Endothelial cell of umbilical vein (primary cell): ENCODE measurements around the gene PLPP3. TPM values are rescaled to one million over a fixed set of nuclear protein-coding genes. Genes with fewer than 3 reads are reported as not detected.

Experiments
- BruUV-seq: library from RNA; stranded (reverse); fragments of 400-500 nt; replicated peaks from 2 replicates; lab custom pipeline; 2021; lab: Mats Ljungman, UMichigan
- CTCF ChIA-PET: fragments of 300-600, 350-600 bp; sonication (Branson Sonifier 250); formaldehyde crosslinking; loops from one replicate; lab custom pipeline; 2021; ENCODE audit warnings: antibody characterized with exemption, inconsistent platforms; lab: Charles Lee
- POLR2A ChIA-PET: fragments of 300-600, 350-600 bp; sonication (Branson Sonifier 250); formaldehyde crosslinking; loops from one replicate; lab custom pipeline; 2021; ENCODE audit warnings: antibody characterized with exemption, inconsistent platforms; lab: Charles Lee
- DNase-seq: peaks from one replicate; pipeline ENCODE4 v3.0.0-alpha.2; 2011; ENCODE audit warnings: low read depth, low spot score
- FAIRE-seq: peaks from 2 replicates; lab custom pipeline; 2011; peaks lifted over from hg19 to GRCh38; lab: Jason Lieb, UNC
- H2AFZ ChIP-seq: 2 replicates; pipeline ENCODE4 v1.6.0; 2012; ENCODE audit warnings: low read depth, low read length, control low read depth, inconsistent platforms
- H3K27ac ChIP-seq: 2 replicates; pipeline ENCODE4 v1.5.1; 2011; ENCODE audit warnings: low read depth, mild to moderate bottlenecking, control low read depth, low read length, moderate library complexity; ENCODE audit not compliant: insufficient read depth
- H3K27me3 ChIP-seq, 2 experiments: 2 replicates each; pipeline versions ENCODE4 v1.6.0 to v1.6.1; 2011; ENCODE audit warnings: low read length in 2 of 2, mixed read lengths in 1 of 2; ENCODE audit not compliant: control insufficient read depth in 2 of 2, insufficient read depth in 2 of 2
- H3K36me3 ChIP-seq, 2 experiments: 2 replicates in 1 of 2; 3 replicates in 1 of 2; pipeline ENCODE4 v1.5.1; 2011; ENCODE audit warnings: low read length in 2 of 2, mild to moderate bottlenecking in 1 of 2, moderate library complexity in 1 of 2; ENCODE audit not compliant: control insufficient read depth in 2 of 2, insufficient read depth in 2 of 2; ENCODE audit errors: extremely low read depth in 1 of 2
- H3K4me1 ChIP-seq: 3 replicates; pipeline ENCODE4 v1.5.1; 2011; ENCODE audit warnings: mild to moderate bottlenecking, low read length; ENCODE audit not compliant: control insufficient read depth, insufficient read depth; ENCODE audit errors: extremely low read depth
- H3K4me2 ChIP-seq: 2 replicates; pipeline ENCODE4 v1.6.1; 2011; ENCODE audit warnings: low read length, control low read depth, mixed read lengths; ENCODE audit not compliant: insufficient read depth
- H3K4me3 ChIP-seq, 3 experiments: fragments of 200-600 bp in 1 of 3; sonication (generic), shearing (Covaris generic) in 1 of 3; replicated peaks in 1 of 3; 2 replicates each; pipeline ENCODE4 v1.5.1; 2011 to 2016; ENCODE audit warnings: control low read depth in 3 of 3, low read length in 3 of 3, mild to moderate bottlenecking in 2 of 3, inconsistent platforms in 1 of 3, low read depth in 1 of 3, moderate library complexity in 1 of 3; ENCODE audit not compliant: insufficient read depth in 1 of 3
- H3K79me2 ChIP-seq: 2 replicates; pipeline ENCODE4 v1.6.0; 2012; ENCODE audit warnings: low read length, inconsistent platforms; ENCODE audit not compliant: control insufficient read depth, insufficient read depth
- H3K9ac ChIP-seq: replicated peaks from 2 replicates; pipeline ENCODE3; 2011; ENCODE audit warnings: low read length, control low read depth; ENCODE audit not compliant: insufficient read depth; ENCODE audit errors: extremely low read depth
- H3K9me1 ChIP-seq: replicated peaks from 3 replicates; pipeline ENCODE4 v1.6.0; 2011; ENCODE audit warnings: mild to moderate bottlenecking, low read length; ENCODE audit not compliant: control insufficient read depth, insufficient read depth; ENCODE audit errors: extremely low read depth
- H3K9me3 ChIP-seq: replicated peaks from 2 replicates; pipeline ENCODE4 v1.5.1; 2012; ENCODE audit warnings: low read length, inconsistent platforms; ENCODE audit not compliant: control insufficient read depth, insufficient read depth
- H4K20me1 ChIP-seq: replicated peaks from 2 replicates; pipeline ENCODE3; 2011; ENCODE audit warnings: mild to moderate bottlenecking, low read length; ENCODE audit not compliant: control insufficient read depth, insufficient read depth; ENCODE audit errors: extremely low read depth
- EZH2 ChIP-seq: IDR thresholded peaks from 2 replicates; pipeline ENCODE4 v1.6.1; 2012; ENCODE audit warnings: borderline replicate concordance, low read depth, mild to moderate bottlenecking, moderate library complexity, low read length, inconsistent platforms; ENCODE audit not compliant: severe bottlenecking
- FOS ChIP-seq: IDR thresholded peaks from 2 replicates; pipeline ENCODE4 v1.6.1; 2011; ENCODE audit warnings: mild to moderate bottlenecking, low read length, moderate library complexity, borderline replicate concordance; ENCODE audit not compliant: insufficient read depth
- GATA2 ChIP-seq: IDR thresholded peaks from 2 replicates; pipeline ENCODE4 v1.7.0; 2011; ENCODE audit warnings: low read depth, mild to moderate bottlenecking, moderate library complexity, mixed read lengths, low read length; ENCODE audit not compliant: insufficient read length, insufficient read depth
- JUN ChIP-seq: IDR thresholded peaks from 2 replicates; pipeline ENCODE4 v1.6.1; 2011; ENCODE audit warnings: borderline replicate concordance, low read depth; ENCODE audit not compliant: insufficient read length, insufficient read depth
- MYC ChIP-seq: IDR thresholded peaks from one replicate; pipeline ENCODE4 v1.6.1; 2011; ENCODE audit warnings: mild to moderate bottlenecking, low read depth, low read length
- POLR2A ChIP-seq: IDR thresholded peaks from 2 replicates; pipeline ENCODE4 v1.6.1; 2012; ENCODE audit warnings: low read depth, mild to moderate bottlenecking, control low read depth, low read length
- POLR2AphosphoS5 ChIP-seq: IDR thresholded peaks from 2 replicates; pipeline ENCODE4 v1.6.1; 2012; ENCODE audit warnings: low read depth, mild to moderate bottlenecking, control low read depth, low read length, moderate library complexity; ENCODE audit not compliant: insufficient read depth
- dilution Hi-C: fragments of 300-500 bp; cut with MboI; formaldehyde crosslinking; loops from one replicate; pipeline ENCODE4 v1.15.0; 2019; ENCODE audit warnings: low sequenced_read_pairs; ENCODE audit not compliant: extremely low pct_ligation_motif_present
- intact Hi-C: fragments of 100-400 bp; cut with micrococcal nuclease; formaldehyde crosslinking; loops from one replicate; pipeline ENCODE4 v1.10.0; 2022
- polyA plus RNA-seq, 4 experiments: library from polyadenylated mRNA; depleted of rRNA in 3 of 4; stranded (reverse) in 3 of 4; unstranded in 1 of 4; fragments of >200 nt; gene quantifications; 2 replicates each; pipeline versions ENCODE4 v1.2.1 to v1.2.3, GENCODE V29; 2011 to 2012; ENCODE audit warnings: missing spikeins in 1 of 4
- total RNA-seq: library from RNA; stranded (reverse); gene quantifications from 2 replicates; pipeline ENCODE4 v1.2.3, GENCODE V29; 2021
- TF ChIP-seq, protein P1 (sequence below): IDR thresholded peaks from 2 replicates; pipeline ENCODE4 v1.6.1; 2011; ENCODE audit not compliant: insufficient read depth, insufficient read length
- TF ChIP-seq, protein P2 (sequence below), 2 donors: IDR thresholded peaks; 1 replicate in 1 of 2; 2 replicates in 1 of 2; pipeline ENCODE4 v1.5.1; 2011; ENCODE audit warnings: low read length in 2 of 2, mild to moderate bottlenecking in 2 of 2, moderate library complexity in 2 of 2, control low read depth in 1 of 2, inconsistent platforms in 1 of 2, low read depth in 1 of 2; ENCODE audit not compliant: insufficient read depth in 1 of 2; ENCODE audit errors: extremely low read depth in 1 of 2

PLPP3 gene
- total and polyA plus RNA-seq, 2 donors (not counting 3 experiments of a cell fraction or from before 2014, with no cell fraction given): 11.3 to 14.1 TPM

DNA sequence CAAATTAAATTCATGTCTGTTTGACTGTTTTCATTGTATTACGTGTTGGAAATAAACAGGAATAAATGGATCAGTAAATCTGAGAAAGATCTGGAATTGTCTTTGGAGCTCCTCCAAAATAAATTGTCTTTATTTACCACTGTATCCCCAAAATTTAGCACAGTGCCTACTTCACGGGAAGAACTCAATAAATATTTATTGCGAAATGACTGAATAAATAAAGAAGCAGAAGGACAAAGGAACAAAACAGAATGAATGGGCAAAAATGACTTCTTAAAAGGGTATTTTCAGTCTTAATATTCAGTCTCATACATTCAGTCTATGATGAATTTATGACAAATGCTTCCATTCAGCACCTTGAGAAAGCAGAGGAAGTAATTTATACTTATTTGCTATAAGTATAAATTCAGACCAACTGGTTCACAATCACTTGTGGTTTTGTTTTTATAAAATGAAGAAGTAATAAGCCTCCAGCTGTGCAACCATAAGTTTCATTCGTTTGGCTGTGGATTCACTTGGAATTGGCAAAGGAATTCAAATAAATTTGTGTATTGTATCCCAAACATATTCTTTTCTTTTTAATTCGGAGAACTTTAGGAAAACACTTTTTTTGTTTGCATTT is 46.6 kb upstream of the PLPP3 start:
- Histone ChIP-seq H3K9ac (no peak overlapping the region), H3K27ac (no peak overlapping the region), H3K4me3 (no peak overlapping the region), H2AFZ (no peak overlapping the region), H3K27me3 (no peaks in the 10 kb centered on the region), H3K4me2 (no peak overlapping the region), H3K9me1 (no peaks in the 10 kb centered on the region), H3K36me3 (no peaks in the 10 kb centered on the region), H3K9me3 (no peaks in the 10 kb centered on the region), H3K79me2 (no peaks in the 10 kb centered on the region), H3K4me1 (no peaks in the 10 kb centered on the region), H4K20me1 (no peaks in the 10 kb centered on the region)
- intact Hi-C loops: no loop called here
- POLR2A ChIA-PET: no interaction called here
- CTCF ChIA-PET: no interaction called here
- no peak for FAIRE-seq
- no TSS peak for BruUV-seq
- TF ChIP-seq POLR2AphosphoS5 (no peak), FOS (no peak), MYC (no peak), GATA2 (no peak), POLR2A (no peak), EZH2 (no peak), JUN (no peak)
- TF ChIP-seq, protein P1, sequence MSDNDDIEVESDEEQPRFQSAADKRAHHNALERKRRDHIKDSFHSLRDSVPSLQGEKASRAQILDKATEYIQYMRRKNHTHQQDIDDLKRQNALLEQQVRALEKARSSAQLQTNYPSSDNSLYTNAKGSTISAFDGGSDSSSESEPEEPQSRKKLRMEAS: no peak
- TF ChIP-seq, protein P2, sequence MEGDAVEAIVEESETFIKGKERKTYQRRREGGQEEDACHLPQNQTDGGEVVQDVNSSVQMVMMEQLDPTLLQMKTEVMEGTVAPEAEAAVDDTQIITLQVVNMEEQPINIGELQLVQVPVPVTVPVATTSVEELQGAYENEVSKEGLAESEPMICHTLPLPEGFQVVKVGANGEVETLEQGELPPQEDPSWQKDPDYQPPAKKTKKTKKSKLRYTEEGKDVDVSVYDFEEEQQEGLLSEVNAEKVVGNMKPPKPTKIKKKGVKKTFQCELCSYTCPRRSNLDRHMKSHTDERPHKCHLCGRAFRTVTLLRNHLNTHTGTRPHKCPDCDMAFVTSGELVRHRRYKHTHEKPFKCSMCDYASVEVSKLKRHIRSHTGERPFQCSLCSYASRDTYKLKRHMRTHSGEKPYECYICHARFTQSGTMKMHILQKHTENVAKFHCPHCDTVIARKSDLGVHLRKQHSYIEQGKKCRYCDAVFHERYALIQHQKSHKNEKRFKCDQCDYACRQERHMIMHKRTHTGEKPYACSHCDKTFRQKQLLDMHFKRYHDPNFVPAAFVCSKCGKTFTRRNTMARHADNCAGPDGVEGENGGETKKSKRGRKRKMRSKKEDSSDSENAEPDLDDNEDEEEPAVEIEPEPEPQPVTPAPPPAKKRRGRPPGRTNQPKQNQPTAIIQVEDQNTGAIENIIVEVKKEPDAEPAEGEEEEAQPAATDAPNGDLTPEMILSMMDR (IDR thresholded peaks at IDR 0.05; ENCODE audit: extremely low read depth in 1 of 2, insufficient read depth in 1 of 2, low read depth in 1 of 2, low read length in 2 of 2): no peak
- dilution Hi-C loops: no loop called here
- no peak for DNase-seq
